Stimulated activated CD4-positive, alpha-beta T cell treated with anti-CD3 and anti-CD28 coated beads, Interleukin-15, amount 100 ng/mL, for 48 hours (primary cell): ENCODE data around the gene TERT.

Experiments
- DNase-seq, 2 donors: peaks; one replicate each; pipeline ENCODE4 v3.0.0-alpha.2; 2020; ENCODE audit warnings: low read depth in 2 of 2

The TERT gene

DNA sequence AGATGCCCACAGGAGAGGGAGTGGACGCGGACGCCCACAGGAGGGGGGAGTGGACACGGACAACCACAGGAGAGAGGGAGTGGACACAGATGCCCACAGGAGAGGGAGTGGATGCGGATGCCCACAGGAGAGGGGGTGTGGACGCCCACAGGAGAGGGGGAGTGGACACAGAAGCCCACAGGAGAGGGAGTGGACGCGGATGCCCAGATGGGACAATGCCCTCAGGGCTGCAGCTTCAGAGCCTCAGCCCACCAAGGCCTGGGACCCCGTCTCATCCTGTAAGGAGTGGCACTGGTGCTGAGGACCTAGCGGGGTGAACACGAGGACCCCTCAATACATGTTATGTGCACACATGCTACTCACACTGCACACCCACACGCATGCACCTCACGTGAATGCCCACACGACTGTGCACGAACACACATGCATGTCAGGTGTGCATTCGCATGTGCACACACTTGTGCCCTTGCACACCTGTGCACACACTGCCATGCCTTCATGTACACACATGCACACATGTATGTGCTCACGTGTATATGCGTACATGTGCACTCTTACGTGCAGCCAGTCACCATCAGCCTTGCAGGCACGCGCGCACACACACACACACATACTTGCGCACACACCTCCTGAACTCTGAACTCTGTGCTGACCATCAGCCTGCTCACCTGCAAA, 34.9 kb downstream of the TERT start:
- DNase-seq, result no peak

DNA sequence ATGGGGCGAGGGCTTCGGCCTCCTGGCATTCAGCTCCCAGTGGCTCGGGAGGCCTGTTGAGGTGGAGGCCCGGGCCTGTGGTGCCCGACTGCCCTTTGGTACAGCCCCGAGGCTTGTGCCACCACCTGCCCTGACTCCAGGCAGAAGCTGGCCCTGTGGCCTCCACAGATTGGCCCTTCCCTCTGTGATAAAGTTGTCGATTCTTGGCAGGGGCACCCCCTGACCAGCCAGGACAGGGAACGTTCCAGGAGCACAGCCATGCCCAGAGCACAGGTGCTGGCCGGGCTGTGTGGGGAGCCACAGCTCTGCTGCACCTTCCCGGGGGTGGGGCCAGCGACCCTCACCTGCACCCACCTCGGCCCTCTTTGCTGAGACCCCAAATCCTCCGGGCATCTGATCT, 37.0 kb downstream of the TERT start:
- no peak for DNase-seq

- no peak for DNase-seq
Observed at GRCh38 chr5:1257363-1257762, 37.5 kb downstream of the TERT start.

DNA sequence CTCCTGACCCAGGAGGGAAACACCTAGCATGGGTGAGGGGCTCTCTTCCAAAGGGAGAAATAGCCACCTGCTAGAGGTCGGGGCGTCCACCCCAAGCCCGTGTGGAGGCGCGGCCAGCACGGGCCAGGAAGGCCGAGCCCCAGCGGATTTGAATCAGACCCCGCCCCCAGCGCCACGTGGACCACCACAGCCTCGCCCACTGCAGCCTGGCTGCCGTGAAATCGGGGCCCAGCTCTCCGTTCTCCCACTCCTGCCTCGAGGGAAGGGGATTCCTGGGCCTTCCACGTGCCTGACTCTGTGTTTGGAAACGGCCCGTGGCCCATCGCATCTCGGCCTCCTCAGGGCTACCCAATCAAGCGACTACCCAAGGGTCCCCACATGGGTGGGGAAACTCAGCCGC, 38.1 kb downstream of the TERT start:
- no peak for DNase-seq

GRCh38 chr5:1255081-1255561, 39.7 kb downstream of the TERT start:
- peak in 1 of 2 donors; percentile 26 for DNase-seq

DNA sequence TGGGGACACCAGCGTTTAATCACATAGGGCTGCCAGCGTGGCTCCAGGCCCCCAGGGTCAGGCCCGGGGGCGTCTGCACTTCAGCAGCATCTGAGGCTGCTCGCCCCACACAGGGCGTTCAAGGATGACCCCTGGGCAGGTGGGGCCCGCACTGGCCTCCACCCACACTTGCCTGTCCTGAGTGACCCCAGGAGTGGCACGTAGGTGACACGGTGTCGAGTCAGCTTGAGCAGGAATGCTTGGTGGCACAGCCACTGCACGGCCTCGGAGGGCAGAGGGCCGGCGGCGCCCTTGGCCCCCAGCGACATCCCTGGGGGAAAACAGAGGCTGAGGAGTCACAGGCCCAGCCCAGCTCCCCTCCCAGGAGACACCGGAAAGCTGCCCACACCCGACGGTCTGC, 40.7 kb downstream of the TERT start:
- no peak for DNase-seq

GRCh38 chr5:1253456-1254105, 41.3 kb downstream of the TERT start:
- no peak for DNase-seq

GRCh38 chr5:1252681-1253080, 42.2 kb downstream of the TERT start:
- no peak for DNase-seq

DNA sequence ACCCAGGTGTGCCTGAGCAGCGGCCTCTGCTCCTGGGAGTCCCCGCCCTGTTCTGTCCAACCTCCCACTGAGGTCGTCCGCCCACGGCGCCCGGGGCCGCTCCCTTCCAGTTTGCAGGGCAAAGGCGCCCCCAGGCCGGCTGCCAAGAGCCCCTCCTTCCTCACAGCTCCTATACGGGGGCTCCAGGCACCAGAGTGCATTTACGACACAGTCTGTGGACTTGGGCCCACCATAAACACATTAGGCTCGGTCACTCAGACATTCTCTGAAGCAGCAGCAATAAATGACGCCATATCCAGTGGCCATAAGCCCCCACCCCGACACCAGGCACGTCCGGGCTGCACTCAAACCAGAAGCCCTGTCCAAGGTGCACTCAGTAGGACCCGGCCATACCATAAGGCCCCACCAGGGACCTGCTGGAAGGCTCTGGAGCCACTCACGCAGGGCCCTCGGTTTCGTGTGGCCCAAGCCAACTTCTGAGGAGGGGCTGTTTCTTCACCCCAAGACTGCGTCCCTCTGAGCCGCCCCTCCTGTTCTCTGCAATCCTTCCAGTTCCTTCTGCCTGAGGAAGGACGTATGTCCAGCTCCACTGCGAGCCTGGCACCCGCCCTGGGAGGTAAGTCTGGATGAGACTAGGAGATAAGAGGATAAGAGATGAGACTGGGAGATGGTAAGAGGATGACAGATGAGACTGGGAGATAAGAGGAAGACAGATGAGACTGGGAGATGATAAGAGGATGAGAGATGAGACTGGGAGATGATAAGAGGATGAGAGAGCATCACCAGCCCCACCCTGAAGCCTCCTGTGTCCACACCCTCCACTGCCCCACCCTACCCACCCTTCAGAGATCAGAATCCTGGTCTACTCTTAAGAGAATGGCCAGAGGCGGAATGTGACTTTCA, 42.9 kb downstream of the TERT start:
- no peak for DNase-seq

DNA sequence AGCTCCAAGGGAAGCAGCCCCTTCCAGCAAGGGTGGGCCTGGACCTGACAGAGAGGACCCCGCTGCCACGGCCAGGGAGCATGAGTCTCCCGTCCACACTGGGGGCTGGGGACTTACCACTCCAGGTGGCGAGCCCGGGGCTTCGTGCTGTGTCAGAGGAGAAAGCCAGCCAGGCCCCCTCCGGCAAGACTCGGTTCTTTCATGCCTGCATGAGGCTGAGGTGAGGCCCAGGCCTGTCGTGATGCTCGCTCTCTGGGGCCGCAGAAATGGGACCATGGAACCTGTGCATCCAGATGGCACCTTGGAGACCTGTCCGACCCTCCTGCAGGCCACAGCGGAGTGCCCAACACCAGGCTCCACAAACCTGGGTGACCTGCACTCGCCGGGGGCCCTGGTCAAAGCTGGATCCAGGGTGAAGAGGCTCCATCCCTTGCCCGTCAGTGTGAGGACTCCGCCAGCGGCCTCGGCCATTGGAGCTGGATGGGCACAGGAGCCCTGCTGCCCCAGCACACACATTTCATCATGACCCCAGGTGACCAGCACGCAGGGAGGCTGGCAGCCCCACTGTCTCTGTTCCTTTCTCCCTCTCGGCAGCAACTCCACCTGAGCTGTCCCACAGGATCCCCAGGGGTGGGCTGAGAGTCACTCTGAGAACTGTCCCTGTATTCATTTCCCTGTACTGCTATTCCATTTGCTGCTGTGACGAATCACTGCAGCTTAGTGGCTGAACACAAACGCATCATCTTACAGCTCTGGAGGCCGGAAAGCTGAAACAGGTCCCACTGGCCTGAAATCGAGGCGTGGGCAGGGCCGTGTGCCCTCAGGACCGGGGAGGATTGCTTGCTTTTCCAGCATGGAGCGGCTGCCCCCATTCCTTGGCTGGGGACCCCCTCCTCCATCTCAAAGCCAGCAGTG, 45.2 kb downstream of the TERT start:
- no peak for DNase-seq

- no peak for DNase-seq
Observed at GRCh38 chr5:1247811-1248210, 47.1 kb downstream of the TERT start.

DNA sequence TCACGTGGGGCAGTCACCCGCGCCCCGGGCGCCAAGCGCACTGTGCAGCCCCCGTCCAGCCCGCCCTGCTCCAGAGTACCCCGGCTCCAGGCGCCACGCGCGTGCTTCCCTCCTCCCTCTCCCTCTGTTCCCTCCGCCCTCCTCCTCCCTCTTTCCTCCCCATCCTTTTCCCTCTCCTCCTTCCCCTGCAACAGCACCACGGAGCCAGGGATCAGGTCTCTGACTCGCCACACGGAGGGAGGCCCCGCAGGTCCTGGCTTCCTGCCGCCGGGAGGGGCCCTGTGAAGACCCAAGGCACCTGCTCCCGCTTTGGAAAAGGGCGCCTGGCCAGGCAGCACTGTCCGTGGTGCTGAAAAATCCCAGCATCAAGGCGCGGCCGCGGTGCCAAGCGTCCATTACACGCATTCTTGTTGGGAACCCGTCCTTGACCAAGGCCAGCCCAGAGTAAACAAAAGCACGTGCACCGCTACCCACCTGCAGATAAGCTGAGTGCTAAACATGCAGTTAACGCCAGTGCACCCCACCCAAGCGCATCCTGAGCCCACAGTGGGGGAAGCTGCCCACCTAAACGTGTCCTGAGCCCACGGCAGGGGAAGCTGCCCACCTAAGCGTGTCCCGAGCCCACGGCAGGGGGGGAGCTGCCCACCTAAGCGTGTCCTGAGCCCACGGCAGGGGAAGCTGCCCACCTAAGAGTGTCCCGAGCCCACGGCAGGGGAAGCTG, 48.0 kb downstream of the TERT start:
- no peak for DNase-seq

DNA sequence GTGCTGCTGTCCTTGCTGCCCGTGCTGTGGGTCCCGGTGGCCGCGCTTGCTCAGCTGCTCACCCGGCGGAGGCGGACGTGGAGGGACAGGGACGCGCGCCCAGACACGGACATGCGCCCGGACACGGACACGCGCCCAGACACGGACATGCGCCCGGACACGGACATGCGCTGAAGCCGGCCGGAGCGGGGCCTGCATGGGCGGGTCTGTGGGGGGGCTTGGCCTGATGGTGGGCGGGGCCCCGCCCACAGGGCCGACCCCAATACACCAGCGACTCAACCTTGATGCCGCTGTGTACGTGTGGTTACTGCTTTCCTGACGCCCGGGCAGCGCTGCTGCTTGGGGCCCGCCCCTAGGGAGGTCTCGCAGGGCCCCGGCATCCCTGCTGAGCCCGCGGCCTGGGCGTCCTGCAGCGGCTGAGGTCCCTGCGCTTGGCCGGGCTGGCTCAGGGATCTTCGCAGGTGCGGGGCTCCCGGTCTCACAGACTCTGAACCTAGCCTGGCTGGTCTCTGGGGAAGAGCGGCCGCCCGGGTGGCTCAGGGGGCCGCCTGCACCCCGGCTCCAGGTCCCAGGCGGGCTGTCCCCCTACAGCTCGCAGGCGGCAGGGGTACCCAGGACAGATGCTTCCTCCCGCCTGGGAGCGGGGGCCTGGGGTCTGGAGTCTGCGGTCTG, 48.8 kb downstream of the TERT start:
- no peak for DNase-seq

DNA sequence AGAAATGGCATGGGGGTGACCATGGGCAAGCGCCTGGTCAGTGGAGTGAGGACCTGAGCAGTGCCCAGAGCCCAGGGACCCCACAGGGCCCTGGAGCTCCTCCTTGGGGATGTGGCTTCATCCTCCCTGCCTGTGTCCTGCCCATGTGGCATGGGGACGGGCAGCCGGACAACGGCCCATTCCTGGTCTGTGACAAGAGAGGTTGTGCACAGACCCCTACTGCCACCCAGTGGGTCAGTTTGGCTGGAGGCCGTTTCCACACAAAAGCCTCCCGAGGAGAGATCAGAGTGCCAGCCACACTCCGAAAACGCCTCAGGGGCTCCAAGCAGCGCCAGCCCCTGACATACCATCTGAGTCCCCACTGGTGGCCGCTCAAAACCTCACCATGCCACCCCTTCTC, 49.9 kb downstream of the TERT start:
- DNase-seq, result no peak

DNA sequence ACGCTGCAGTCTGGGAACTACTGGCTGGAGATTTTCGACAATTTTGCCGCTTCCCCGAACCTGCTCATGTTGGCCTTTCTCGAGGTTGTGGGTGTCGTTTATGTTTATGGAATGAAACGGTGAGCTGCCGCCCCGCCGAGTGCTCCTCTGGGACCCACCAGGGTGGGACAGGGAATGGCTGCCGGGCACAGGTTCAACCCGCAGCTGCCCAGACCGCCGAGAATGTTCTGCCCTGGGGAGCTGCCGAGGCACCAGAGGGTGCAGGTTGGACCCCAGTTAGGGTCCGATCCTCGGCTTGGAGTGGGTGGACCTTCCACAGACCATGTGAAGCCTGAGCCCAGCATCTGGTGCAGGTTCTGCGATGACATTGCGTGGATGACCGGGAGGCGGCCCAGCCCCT, 50.6 kb downstream of the TERT start:
- no peak for DNase-seq

GRCh38 chr5:1243487-1244130, 51.3 kb downstream of the TERT start:
- no peak for DNase-seq

- DNase-seq, result no peak
Observed at GRCh38 chr5:1242733-1243486, 52.0 kb downstream of the TERT start.

DNA sequence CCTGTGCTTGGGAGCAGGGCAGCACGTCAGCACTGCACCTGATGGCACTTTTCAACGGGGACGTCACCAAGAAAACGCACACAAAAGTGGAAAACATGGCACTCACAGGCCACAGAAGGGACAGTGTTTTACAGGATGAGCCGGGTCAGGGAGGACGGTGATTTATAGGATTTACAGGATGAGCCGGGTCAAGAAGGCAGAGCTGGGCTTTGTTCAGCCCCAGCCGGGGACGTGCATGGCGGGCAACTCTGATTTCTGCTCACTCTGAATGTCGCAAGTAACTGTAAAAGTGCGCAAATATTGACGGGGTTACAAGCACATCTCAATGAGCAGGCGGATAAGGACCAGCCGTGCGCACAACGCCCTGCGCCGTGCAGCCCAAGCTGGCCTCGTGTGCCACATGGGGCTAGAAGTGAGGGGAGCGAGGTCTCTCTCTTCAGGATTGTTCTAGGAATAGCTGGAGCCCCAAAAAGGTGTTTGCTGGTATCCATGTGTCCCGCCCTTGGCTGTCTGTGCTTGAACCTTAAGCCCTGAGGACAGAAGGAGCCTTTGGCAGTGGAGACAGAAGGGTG, 53.3 kb downstream of the TERT start:
- no peak for DNase-seq
